Hepatocyte (in vitro differentiated cells): ENCODE data around the gene LHB.

Source experiments
- EZH2 ChIP-seq: fragments of 200-600 bp; sonication (generic); IDR thresholded peaks from 2 replicates; pipeline ENCODE4 v1.6.1; 2016; ENCODE audit warnings: antibody characterized with exemption, mild to moderate bottlenecking, borderline replicate concordance
- EZH2phosphoT487 ChIP-seq: fragments of 200-600 bp; sonication (generic); IDR thresholded peaks from one replicate; pipeline ENCODE4 v1.6.1; 2018; ENCODE audit warnings: antibody characterized with exemption, mild to moderate bottlenecking, low read depth, moderate library complexity; ENCODE audit not compliant: unreplicated experiment, severe bottlenecking
- TF ChIP-seq, protein P1 (sequence below): fragments of 200-600 bp; sonication (generic); IDR thresholded peaks from 2 replicates; pipeline ENCODE4 v1.5.1; 2016; ENCODE audit warnings: antibody characterized with exemption, mild to moderate bottlenecking; ENCODE audit not compliant: poor library complexity

DNA sequence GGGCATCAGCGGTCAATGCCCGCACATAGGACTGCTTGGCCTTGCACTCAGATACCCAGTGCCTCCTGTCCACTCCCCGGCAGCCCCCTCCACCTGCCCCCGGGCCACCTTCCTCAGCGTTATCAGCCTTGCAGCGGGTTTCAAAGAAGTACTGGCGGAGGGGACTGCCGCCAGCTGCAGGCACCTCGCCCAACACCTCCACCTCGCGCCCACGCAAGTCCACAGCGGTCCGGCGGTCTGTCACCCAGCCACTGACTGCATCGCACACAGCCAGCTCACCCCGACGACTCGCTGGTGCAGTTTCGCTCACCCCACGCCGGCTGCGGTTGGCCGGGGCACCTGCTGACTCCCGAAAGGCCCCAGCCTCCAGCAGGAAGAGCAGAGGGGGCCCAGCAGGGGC is 44.6 kb upstream of the LHB start:
- TF ChIP-seq EZH2 (no peak), EZH2phosphoT487 (no peak)
- TF ChIP-seq, protein P1, sequence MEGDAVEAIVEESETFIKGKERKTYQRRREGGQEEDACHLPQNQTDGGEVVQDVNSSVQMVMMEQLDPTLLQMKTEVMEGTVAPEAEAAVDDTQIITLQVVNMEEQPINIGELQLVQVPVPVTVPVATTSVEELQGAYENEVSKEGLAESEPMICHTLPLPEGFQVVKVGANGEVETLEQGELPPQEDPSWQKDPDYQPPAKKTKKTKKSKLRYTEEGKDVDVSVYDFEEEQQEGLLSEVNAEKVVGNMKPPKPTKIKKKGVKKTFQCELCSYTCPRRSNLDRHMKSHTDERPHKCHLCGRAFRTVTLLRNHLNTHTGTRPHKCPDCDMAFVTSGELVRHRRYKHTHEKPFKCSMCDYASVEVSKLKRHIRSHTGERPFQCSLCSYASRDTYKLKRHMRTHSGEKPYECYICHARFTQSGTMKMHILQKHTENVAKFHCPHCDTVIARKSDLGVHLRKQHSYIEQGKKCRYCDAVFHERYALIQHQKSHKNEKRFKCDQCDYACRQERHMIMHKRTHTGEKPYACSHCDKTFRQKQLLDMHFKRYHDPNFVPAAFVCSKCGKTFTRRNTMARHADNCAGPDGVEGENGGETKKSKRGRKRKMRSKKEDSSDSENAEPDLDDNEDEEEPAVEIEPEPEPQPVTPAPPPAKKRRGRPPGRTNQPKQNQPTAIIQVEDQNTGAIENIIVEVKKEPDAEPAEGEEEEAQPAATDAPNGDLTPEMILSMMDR, result no peak
